Kidney tubule cell (primary cell): ENCODE results near the gene OR9Q2.
"Not testable (repeated sequence)": the region's sequence is repeated elsewhere in the genome, so short reads cannot be mapped to it uniquely, and the experiment has no call there.

Experiments
- DNase-seq: peaks from one replicate; pipeline ENCODE4 v3.0.0-alpha.2; 2018; ENCODE audit warnings: low spot score

The OR9Q2 gene

GRCh38 chr11:58188770-58189169 lies at the start of gene OR9Q2:
TSS of gene OR9Q2 (plus strand) at chr11:58189070. CDS start at chr11:58190491, 1,421 bp downstream.
- no peak for DNase-seq

GRCh38 chr11:58142761-58143160 lies 46.1 kb upstream of the OR9Q2 start:
- no peak for DNase-seq

- DNase-seq: no peak
Measured at GRCh38 chr11:58152781-58153180, 36.1 kb upstream of the OR9Q2 start.

GRCh38 chr11:58164389-58164788 lies 24.5 kb upstream of the OR9Q2 start:
- no peak for DNase-seq

- DNase-seq: no peak
Measured at GRCh38 chr11:58164990-58165389, 23.9 kb upstream of the OR9Q2 start.

GRCh38 chr11:58165504-58166106 lies 23.3 kb upstream of the OR9Q2 start:
- DNase-seq: no peak

- no peak for DNase-seq
Measured at GRCh38 chr11:58177409-58178054, 11.3 kb upstream of the OR9Q2 start.

GRCh38 chr11:58178444-58178843 lies 10.4 kb upstream of the OR9Q2 start:
- no peak for DNase-seq

- DNase-seq: no peak
Measured at GRCh38 chr11:58179648-58180047, 9.2 kb upstream of the OR9Q2 start.

- no peak for DNase-seq
Measured at GRCh38 chr11:58186938-58187337, 1.9 kb upstream of the OR9Q2 start.

- DNase-seq: no peak
Measured at GRCh38 chr11:58192229-58192628, 3.4 kb downstream of the OR9Q2 start.

GRCh38 chr11:58193391-58193790 lies 4.5 kb downstream of the OR9Q2 start:
- no peak for DNase-seq

- no peak for DNase-seq
Measured at GRCh38 chr11:58195939-58196338, 7.1 kb downstream of the OR9Q2 start.

- no peak for DNase-seq
Measured at GRCh38 chr11:58199271-58199670, 10.4 kb downstream of the OR9Q2 start.

GRCh38 chr11:58204042-58204441 lies 15.2 kb downstream of the OR9Q2 start, which contains the start of gene OR1S2:
TSS of gene OR1S2 (minus strand) at chr11:58204142. CDS start at chr11:58204142, 0 bp downstream.
- no peak for DNase-seq

GRCh38 chr11:58212420-58212819 lies 23.6 kb downstream of the OR9Q2 start, which contains the start of gene OR1S1:
TSS of gene OR1S1 (plus strand) at chr11:58212720.
- not testable (repeated sequence) for DNase-seq

GRCh38 chr11:58216476-58216875 lies 27.6 kb downstream of the OR9Q2 start:
- DNase-seq: no peak

- DNase-seq: peak; percentile 40
Measured at GRCh38 chr11:58222721-58223120, 33.9 kb downstream of the OR9Q2 start.

GRCh38 chr11:58227956-58228615 lies 39.2 kb downstream of the OR9Q2 start:
- no peak for DNase-seq
